GM18867 (cell line): ENCODE results near the gene FNDC3B.

Source experiments
- ATAC-seq: cut with Tn5 transposase; IDR thresholded peaks from one replicate; pipeline ENCODE4 v1.9.1; 2021; ENCODE audit warnings: mild to moderate bottlenecking, moderate library complexity; ENCODE audit not compliant: unreplicated experiment

The FNDC3B gene

GRCh38 chr3:172276103-172276502 is 236.7 kb downstream of the FNDC3B start:
- no peak for ATAC-seq

- ATAC-seq = no peak
Measured at GRCh38 chr3:172277151-172277652, 237.8 kb downstream of the FNDC3B start.

DNA sequence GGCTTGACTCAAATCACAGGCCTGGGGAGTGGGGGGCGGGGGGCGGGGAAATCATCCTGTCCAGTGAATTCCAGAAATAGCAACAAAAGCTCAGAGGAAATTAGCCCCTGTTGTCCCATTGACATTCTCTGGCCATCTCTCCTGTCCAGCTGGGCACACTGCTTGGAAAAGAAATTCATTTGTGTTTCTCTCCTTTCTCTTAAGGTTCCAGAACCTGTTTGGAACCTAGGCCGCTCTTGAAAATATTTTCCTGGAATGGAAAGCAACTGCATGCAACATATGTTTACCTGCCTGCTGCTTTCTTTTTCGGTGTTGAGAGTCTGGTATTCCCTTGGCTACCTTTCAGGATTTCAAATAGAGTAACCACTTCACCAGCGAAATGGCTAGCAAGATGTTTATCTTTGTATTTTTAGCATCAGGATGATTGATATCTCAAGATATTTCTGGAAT is 239.8 kb downstream of the FNDC3B start:
- ATAC-seq = no peak

DNA sequence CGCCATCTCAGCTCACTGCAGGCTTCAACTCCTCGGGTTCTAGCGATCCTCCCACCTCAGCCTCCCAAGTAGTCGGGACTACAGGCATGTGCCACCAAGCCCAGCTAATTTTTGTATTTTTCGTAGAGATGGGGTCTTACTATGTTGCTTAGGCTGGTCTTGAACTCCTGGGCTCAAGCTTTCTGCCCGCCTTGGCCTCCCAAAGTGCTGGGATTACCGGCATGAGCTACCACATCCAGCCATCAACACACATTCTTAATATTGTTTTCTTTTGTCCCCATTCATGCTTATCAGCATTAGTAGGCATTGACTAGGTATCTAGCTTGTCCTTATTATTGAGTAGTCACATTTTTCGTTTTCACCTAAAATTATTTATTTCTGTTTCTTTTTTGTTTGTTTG is 240.6 kb downstream of the FNDC3B start:
- no peak for ATAC-seq

DNA sequence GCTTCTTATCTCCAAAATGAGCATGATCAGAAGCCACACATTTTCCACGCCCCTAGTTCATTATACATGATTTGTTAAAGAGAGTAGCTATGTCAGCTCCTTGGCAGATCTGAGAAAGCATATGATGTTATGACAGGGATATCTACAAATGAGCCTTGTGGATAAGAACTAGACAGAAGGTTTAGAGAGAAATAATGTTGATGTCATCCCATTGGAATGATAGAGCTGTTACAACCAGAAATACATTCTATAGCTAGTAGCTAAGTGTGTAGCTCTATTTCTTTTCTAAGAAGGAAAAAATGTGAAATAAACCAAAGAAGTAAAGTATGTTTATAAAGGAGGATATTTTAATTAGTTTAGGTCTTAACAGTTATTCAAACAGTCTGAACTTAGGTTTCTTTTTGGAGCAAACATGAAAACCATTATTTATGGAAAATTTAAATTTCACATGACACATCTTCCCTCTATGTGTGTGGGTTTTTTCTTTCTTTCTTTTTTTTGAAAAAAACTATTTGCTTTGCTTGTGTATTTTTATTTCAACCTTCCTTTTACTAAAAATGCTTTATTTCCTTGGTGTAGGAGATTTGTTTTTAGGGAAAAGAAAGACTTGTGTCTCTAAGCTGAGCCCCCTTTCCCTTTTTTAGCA is 241.2 kb downstream of the FNDC3B start:
- no peak for ATAC-seq

DNA sequence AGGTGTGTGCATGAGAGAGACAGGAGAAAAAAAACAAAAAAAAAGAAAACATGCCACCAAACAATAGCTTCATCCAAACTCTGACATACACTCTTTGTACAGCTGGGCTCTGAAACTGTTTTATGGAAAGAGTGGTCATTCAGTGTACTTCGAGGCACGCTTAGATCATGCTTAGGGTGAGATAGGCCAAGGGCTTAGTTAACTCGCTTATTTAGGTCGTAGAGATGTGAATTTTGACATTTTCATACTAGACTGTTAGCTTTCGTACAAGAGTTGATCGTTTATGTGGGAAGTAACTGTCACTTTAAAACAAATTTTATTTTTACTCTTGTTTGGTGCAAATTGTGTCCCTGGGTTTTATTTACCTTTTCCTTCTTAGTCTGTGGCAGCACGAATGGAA is 242.5 kb downstream of the FNDC3B start:
- no peak for ATAC-seq

DNA sequence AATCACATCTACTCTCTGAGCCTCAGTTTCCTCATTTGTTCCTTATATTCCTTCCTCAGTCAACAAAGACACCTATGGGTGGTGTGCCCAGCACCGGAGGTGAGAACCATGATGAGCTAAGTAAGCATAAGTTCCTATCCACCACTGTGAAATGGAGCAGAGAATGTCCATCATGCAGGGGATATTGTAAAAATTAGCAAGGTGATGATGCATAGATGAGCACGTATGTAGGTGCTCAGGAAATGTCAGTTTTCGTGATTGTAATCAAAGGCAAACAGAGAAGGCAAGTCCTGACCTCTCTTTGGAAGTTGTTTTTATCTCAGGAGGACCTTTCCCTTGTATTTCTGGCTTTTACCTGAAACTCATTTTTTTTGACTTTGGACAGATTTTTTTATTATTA is 243.5 kb downstream of the FNDC3B start:
- ATAC-seq = no peak

DNA sequence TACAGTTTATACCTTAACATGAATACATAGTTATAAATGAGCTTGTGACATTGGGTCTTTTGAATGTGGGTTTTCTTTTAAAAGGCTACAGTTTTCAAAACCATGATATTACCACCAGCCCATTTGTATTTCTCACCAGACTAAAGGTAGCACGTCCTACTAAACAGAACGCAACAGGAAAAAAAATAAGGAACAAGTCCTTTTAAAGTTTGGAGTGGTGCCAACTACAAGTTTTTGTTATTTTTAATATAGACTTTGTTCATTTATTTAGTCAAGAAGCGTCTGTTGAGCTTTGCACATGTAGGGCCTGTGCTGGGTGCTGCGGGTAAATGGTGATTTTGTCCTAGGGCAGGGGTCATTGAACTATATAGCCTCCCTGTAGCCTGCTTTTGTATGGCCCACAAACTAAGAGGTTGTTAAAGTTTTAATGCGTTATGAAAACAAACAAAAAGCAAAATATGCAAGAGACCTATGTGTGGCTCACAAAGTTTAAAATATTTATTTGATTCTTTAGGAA is 244.5 kb downstream of the FNDC3B start:
- ATAC-seq = no peak

GRCh38 chr3:172285844-172286243 is 246.5 kb downstream of the FNDC3B start:
- ATAC-seq = no peak

DNA sequence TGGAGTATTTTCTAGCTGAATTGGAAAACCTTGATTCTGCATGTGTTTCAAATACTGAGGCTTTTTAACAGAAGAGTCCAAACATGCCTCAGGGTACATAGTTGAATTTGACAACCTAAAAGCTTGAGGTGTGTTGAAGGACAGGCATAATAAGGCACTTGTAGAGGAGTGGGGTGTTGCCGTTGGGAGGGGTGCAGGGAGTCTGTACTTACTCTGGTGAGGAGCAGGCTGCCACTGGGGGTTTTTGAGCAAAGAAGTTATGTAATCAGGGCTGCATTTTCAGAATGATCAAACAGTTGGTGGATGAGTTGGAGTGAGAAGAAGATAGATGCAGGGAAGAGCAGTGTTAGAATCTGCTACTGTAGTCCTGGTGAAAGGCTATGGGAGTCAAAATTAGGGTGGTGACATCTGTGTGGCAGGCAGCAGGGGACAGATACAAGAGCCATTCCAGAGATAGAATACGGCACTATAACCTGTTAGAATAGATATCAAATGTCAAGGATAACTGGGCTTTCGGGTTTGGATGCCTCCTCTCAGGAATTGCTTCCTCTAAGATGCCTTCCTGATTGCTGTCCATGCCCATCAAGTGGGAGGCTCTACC is 247.3 kb downstream of the FNDC3B start:
- no peak for ATAC-seq

DNA sequence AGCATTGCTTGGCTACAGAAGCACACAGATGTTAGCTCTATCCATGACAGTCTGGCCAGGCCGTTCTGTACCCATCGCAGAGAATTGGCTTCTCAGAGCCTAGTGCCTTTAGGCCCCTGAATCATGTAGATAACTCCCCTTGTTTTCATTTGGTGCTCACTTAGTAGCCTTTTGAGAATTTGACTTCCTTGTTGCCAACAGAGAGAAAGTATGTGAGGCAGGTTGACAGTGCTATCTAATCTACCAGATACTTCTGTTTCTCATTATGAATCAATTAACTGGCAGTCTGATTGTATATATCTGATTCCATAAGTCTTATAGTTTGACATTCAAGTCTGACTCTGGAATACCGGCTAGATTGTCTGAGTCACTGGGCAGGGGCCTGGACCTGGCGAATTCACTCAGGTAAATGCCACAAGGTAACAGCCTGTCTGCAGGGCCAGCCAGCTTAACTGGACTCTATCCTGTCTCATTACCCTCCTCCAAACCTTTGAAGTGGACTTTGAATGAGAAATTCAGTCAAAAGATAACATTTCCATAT is 248.6 kb downstream of the FNDC3B start:
- no peak for ATAC-seq

DNA sequence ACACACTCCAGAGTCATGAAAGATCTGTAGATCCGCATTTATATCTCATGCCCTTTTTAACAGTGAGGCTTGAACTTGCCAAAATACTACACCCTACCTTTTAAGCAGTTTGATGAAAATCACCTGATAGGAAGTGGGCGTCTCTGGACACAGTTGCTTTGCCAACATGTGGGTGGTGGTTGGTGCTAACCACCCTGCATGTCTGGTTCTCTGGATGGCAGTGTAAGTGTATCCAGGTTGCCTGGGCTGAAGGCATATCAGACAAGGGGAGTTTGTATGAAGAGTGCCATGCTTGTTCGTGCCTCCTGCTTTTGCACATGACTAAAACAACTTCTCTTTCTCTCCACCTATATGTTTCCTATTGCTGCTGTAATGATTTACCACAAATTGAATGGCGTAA is 249.3 kb downstream of the FNDC3B start:
- ATAC-seq = no peak

DNA sequence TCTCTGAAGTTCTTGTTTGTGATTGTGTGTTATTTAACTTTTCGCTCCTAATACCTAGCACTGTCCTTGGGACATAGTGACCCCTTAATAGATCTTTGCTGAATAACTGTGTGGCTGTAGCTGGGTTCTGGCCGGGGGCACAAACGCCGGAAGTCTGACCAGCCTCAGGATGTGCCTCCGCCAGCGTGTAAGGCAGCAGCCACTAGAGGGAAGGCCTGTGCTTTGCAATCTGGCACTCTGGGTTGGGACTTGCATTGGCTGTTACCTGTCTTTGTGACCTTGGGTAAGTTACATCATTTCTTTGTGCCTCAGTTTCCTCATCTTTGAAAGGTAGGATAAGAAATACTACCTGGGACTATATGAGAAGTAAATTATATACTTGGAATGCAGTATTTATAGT is 250.2 kb downstream of the FNDC3B start:
- no peak for ATAC-seq

- ATAC-seq = no peak
Measured at GRCh38 chr3:172290457-172290856, 251.1 kb downstream of the FNDC3B start.

DNA sequence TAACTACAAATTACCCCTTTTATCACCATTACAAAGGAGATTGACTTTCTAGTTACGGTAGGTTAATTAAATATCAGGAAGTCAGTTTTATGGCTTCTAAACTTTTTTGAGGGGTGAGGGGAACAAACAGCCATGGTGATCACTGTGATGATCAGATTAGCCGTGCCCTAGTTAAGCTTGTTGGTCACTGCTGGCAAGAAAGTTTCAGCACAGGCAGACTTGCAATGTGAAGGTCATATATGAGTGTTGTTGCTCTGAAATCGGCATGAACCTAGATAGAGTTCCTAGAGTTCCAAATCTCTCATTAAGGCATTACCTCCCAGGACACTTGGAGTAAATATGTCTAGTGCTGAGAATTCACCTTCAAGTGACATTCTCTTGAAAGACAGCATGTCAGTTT is 252.3 kb downstream of the FNDC3B start:
- no peak for ATAC-seq

DNA sequence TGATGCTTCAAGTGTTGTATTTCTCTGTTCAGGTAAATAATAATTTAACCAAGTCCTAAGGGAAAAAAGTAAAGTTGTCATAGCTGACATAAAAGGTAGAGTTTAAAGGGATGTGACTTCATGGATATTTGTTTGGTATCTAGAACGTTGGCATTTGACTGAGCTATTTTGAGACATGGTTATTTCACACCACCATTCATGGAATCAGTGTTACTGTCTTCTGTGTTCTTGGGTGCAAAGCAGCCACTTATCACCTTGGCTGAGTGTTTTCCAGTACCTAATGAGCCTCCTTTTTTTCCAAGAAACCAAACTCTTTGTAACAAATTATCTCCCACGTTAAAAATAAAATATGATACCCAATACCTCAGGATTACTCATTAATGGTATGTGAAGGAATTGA is 253.0 kb downstream of the FNDC3B start:
- no peak for ATAC-seq

GRCh38 chr3:172293093-172293492 is 253.7 kb downstream of the FNDC3B start:
- ATAC-seq = no peak

DNA sequence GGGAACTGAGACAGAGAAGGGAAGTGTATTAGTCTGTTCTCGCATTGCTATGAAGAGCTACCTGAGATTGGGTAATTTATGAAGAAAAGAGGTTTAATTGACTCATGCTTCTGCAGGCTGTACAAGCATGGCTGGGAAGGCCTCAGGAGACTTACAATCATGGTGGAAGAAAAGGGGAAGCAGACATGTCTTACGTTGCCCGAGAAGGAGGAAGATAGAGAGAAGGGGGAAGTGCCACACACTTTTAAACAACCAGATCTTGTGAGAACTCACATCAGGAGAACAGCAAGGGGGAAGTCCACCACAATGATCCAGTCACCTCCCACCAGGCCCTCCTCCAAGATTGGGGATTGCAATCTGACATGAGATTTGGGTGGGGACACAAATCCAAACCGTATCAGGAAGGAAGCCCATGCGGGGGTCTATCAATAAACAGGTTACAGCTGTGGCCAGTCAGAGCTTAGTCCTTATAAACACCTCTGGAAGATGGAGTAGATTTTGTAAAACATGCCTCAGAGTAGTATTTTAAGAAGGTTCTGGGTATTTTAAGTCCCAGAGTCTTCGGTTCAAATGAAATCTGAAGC is 254.9 kb downstream of the FNDC3B start:
- ATAC-seq = no peak

DNA sequence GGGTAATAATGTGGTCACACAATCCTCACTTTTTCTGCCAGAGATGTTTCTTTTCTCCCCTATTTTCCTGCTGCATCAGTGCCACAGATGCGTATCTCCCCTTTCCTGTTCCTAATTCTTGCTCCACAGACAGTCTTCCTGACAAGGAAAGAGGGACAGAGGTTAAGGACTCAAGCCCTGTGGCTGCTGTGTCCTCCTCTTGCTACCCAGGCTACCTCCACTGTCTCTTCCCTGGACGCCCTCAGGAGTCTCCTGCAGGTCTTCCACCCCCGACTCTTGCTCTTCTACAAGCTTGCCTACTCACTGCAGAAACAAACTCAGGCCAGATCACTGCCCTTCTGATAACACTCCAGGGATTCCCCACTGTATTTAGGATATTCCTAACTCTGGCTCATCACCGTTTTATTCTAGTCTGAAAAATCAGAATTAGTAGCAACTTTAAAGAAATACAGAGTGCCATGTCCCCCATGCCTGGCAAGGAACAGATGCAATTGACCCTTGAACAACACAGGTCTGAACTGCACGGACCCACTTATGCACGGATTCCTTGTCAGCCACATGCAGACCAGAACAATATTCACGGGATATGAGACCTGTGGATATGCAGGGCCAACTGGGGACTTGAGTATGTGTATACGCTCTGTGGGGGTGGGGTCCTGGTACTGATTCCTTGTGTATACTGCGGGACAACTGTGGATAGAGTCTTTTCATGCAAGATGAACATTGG is 257.0 kb downstream of the FNDC3B start:
- no peak for ATAC-seq

DNA sequence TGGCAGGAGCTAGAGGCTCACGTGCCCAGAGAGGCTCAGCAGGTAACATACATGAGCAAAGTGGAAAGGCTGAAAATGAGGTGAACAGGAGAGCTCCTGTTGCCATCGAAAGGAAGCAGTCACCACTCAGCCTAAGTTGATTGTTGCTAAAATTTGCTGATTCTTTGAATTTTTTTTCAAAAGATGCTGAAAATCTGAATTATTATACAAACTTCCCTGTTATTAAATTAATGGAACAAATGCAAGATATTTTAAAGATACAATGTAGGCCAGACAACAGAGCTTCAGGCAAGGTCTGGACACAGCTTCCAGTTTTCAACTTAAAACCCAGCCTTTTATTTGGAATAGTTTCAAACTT is 257.6 kb downstream of the FNDC3B start:
- ATAC-seq = no peak

- no peak for ATAC-seq
Measured at GRCh38 chr3:172298247-172298646, 258.9 kb downstream of the FNDC3B start.
